Calu3 (cell line): Measurements from ENCODE around the gene NME2. TPM values are rescaled to one million over a fixed set of nuclear protein-coding genes. Genes with fewer than 3 reads are reported as not detected.
"Not testable (repeated sequence)": the region's sequence is repeated elsewhere in the genome, so short reads cannot be mapped to it uniquely, and the experiment has no call there.

Experiments used
- BruUV-seq: library from RNA; stranded (reverse); fragments of 400-500 nt; replicated peaks from 2 replicates; lab custom pipeline; 2021; lab: Mats Ljungman, UMichigan
- CTCF ChIA-PET: fragments of 300-600 bp; sonication (Branson Sonifier 250); formaldehyde crosslinking; loops from one replicate; lab custom pipeline; 2022; ENCODE audit warnings: antibody characterized with exemption; lab: Charles Lee
- DNase-seq: peaks from one replicate; pipeline ENCODE4 v3.0.0; 2022
- H3K27ac Mint-ChIP-seq: one replicate; pipeline ENCODE4 v1.8.0; 2022; ENCODE audit warnings: mixed read lengths; ENCODE audit not compliant: unreplicated experiment
- H3K27me3 Mint-ChIP-seq: one replicate; pipeline ENCODE4 v1.8.0; 2022; ENCODE audit warnings: mixed read lengths; ENCODE audit not compliant: unreplicated experiment
- H3K36me3 Mint-ChIP-seq: one replicate; pipeline ENCODE4 v1.8.0; 2022; ENCODE audit warnings: mild to moderate bottlenecking, moderate library complexity, mixed read lengths; ENCODE audit not compliant: insufficient read depth, unreplicated experiment
- H3K4me1 Mint-ChIP-seq: one replicate; pipeline ENCODE4 v1.8.0; 2022; ENCODE audit warnings: mild to moderate bottlenecking, low read depth, mixed read lengths; ENCODE audit not compliant: unreplicated experiment
- H3K4me3 Mint-ChIP-seq: one replicate; pipeline ENCODE4 v1.8.0; 2022; ENCODE audit warnings: mild to moderate bottlenecking, low read depth, moderate library complexity, mixed read lengths; ENCODE audit not compliant: unreplicated experiment
- H3K9me3 Mint-ChIP-seq: one replicate; pipeline ENCODE4 v1.8.0; 2022; ENCODE audit warnings: low read depth, mixed read lengths; ENCODE audit not compliant: unreplicated experiment
- CTCF ChIP-seq: fragments of 200-600 bp; IDR thresholded peaks from one replicate; pipeline ENCODE4 v1.8.0; 2022; ENCODE audit warnings: antibody characterized with exemption; ENCODE audit not compliant: unreplicated experiment
- intact Hi-C: fragments of 100-400 bp; cut with micrococcal nuclease; formaldehyde crosslinking; loops from one replicate; pipeline ENCODE4 v1.10.0; 2022; ENCODE audit not compliant: unreplicated experiment
- total RNA-seq: library from RNA; stranded (reverse); gene quantifications from 2 replicates; pipeline ENCODE4 v1.2.3, GENCODE V29; 2022

NME2 gene
- total RNA-seq, 1 experiment from 2014 or later = 1,060 TPM

DNA sequence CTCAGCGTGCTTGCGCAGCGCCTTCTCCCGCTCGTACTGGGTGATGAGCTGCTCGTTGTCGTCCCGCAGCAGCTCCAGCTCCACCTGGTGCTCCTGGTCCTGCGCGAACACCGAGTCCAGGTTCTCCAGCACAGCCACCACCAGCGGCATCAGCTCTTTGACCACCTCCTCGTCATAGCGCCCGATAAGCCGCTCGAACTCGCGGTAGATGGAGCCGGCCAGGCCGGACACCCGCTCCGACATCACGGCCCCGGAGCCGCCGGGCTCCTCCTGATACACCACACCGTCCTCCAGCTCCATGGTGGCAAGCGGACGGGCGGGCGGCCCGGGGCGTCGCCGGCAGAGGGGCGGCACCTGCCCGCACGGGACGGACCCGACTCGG is 45.9 kb upstream of the NME2 start:
- CTCF ChIA-PET = interaction anchor here (0.6 to 3.1 kb wide), 9 partner anchors 11 to 120 kb away, joined by 3 to 37 read pairs (median 3); partner anchors contain the start of gene NME1
- no TSS peak for BruUV-seq
- no peak for DNase-seq
- TF ChIP-seq CTCF = no peak
- H3K36me3 Mint-ChIP-seq = peaks cover 50% of the 10 kb centered on the region
- peak overlapping the region; percentile 99 for H3K4me3 Mint-ChIP-seq
- intact Hi-C loops = no loop called here
- no peaks in the 10 kb centered on the region for H3K9me3 Mint-ChIP-seq
- peak overlapping the region; percentile 98 for H3K27ac Mint-ChIP-seq
- no peaks in the 10 kb centered on the region for H3K27me3 Mint-ChIP-seq
- peaks cover 61% of the 10 kb centered on the region for H3K4me1 Mint-ChIP-seq

GRCh38 chr17:51120739-51121619 is 45.2 kb upstream of the NME2 start, which contains the start of gene SPAG9:
SPAG9 (minus strand) TSS chr17:51120868; CDS start chr17:51120656, 212 bp downstream.
- peak within 1 kb of the TSS; percentile 98 for H3K27ac Mint-ChIP-seq
- H3K27me3 Mint-ChIP-seq = no peaks in the 10 kb centered on the region
- CTCF ChIA-PET = interaction anchor here (0.5 to 3.1 kb wide), 11 partner anchors 11 to 254 kb away, joined by 3 to 37 read pairs (median 4); partner anchors contain the start of gene NME1
- DNase-seq = peak; percentile 99
- TSS peak; percentile 98 for BruUV-seq
- TF ChIP-seq CTCF = no peak
- intact Hi-C loops = no loop called here
- peaks cover 60% of the 10 kb centered on the region for H3K4me1 Mint-ChIP-seq
- no peaks in the 10 kb centered on the region for H3K9me3 Mint-ChIP-seq
- peaks cover 50% of the 10 kb centered on the region for H3K36me3 Mint-ChIP-seq
- peak within 1 kb of the TSS; percentile 99 for H3K4me3 Mint-ChIP-seq

- DNase-seq = peak; percentile 94
- BruUV-seq = no TSS peak
- H3K4me3 Mint-ChIP-seq = peak overlapping the region; percentile 99
- peak overlapping the region; percentile 98 for H3K27ac Mint-ChIP-seq
- H3K9me3 Mint-ChIP-seq = no peaks in the 10 kb centered on the region
- CTCF ChIA-PET = interaction anchor here (0.5 to 3.1 kb wide), 4 partner anchors 29 to 269 kb away, joined by 3 to 37 read pairs (median 5); partner anchors contain the start of gene NME1
- TF ChIP-seq CTCF = no peak
- intact Hi-C loops = no loop called here
- no peaks in the 10 kb centered on the region for H3K27me3 Mint-ChIP-seq
- peaks cover 50% of the 10 kb centered on the region for H3K36me3 Mint-ChIP-seq
- H3K4me1 Mint-ChIP-seq = peaks cover 56% of the 10 kb centered on the region
Measured at GRCh38 chr17:51121620-51122472, 44.4 kb upstream of the NME2 start.

GRCh38 chr17:51122473-51123115 is 43.6 kb upstream of the NME2 start:
- H3K4me1 Mint-ChIP-seq = peaks cover 54% of the 10 kb centered on the region
- DNase-seq, H3K27me3 Mint-ChIP-seq, H3K9me3 Mint-ChIP-seq, BruUV-seq, intact Hi-C loops: not testable (repeated sequence)
- peak overlapping the region; percentile 99 for H3K4me3 Mint-ChIP-seq
- H3K36me3 Mint-ChIP-seq = peaks cover 50% of the 10 kb centered on the region
- CTCF ChIA-PET = interaction anchor here (0.6 to 3.1 kb wide), 3 partner anchors 30 to 270 kb away, joined by 3 to 37 read pairs (median 3); partner anchors contain the start of genes NME1 and NME2
- peak overlapping the region; percentile 98 for H3K27ac Mint-ChIP-seq
